Neural progenitor cell (in vitro differentiated cells): Measurements from ENCODE around the gene TBC1D14.
"Not testable (repeated sequence)": the region's sequence is repeated elsewhere in the genome, so short reads cannot be mapped to it uniquely, and the experiment has no call there.

ENCODE experiments used
- EZH2 ChIP-seq: fragments of 200-600 bp; sonication (generic); IDR thresholded peaks from 2 replicates; pipeline ENCODE4 v1.6.1; 2017; ENCODE audit warnings: antibody characterized with exemption, mild to moderate bottlenecking, moderate library complexity
- TF ChIP-seq, protein P1 (sequence below): fragments of 200-600 bp; sonication (generic); IDR thresholded peaks from 2 replicates; pipeline ENCODE4 v1.5.1; 2017; ENCODE audit warnings: antibody characterized with exemption, mild to moderate bottlenecking

GRCh38 chr4:7079909-7080308 is 170.3 kb downstream of the TBC1D14 start:
- TF ChIP-seq, protein P1, sequence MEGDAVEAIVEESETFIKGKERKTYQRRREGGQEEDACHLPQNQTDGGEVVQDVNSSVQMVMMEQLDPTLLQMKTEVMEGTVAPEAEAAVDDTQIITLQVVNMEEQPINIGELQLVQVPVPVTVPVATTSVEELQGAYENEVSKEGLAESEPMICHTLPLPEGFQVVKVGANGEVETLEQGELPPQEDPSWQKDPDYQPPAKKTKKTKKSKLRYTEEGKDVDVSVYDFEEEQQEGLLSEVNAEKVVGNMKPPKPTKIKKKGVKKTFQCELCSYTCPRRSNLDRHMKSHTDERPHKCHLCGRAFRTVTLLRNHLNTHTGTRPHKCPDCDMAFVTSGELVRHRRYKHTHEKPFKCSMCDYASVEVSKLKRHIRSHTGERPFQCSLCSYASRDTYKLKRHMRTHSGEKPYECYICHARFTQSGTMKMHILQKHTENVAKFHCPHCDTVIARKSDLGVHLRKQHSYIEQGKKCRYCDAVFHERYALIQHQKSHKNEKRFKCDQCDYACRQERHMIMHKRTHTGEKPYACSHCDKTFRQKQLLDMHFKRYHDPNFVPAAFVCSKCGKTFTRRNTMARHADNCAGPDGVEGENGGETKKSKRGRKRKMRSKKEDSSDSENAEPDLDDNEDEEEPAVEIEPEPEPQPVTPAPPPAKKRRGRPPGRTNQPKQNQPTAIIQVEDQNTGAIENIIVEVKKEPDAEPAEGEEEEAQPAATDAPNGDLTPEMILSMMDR, result not testable (repeated sequence)
- TF ChIP-seq EZH2, result not testable (repeated sequence)
